Keratinocyte (primary cell): ENCODE measurements around the gene PCCA. TPM values are rescaled to one million over a fixed set of nuclear protein-coding genes. Genes with fewer than 3 reads are reported as not detected.

ENCODE experiments used
- DNase-seq: peaks from one replicate; pipeline ENCODE4 v3.0.0-alpha.2; 2011; ENCODE audit warnings: low read depth, missing footprints, low spot score
- FAIRE-seq: peaks from 2 replicates; lab custom pipeline; 2011; peaks lifted over from hg19 to GRCh38; lab: Jason Lieb, UNC
- H2AFZ ChIP-seq: 2 replicates; pipeline ENCODE4 v1.6.0; 2012; ENCODE audit warnings: low read length, control low read depth, inconsistent platforms; ENCODE audit not compliant: control insufficient read depth
- H3K27ac ChIP-seq: 2 replicates; pipeline ENCODE4 v1.5.1; 2011; ENCODE audit warnings: low read length; ENCODE audit not compliant: control insufficient read depth, insufficient read depth
- H3K27me3 ChIP-seq: 3 replicates; pipeline ENCODE4 v1.6.0; 2011; ENCODE audit warnings: low read length; ENCODE audit not compliant: control insufficient read depth, insufficient read depth; ENCODE audit errors: extremely low read depth
- H3K36me3 ChIP-seq, 2 experiments: 2 replicates in 1 of 2; 3 replicates in 1 of 2; pipeline ENCODE4 v1.5.1; 2011; ENCODE audit warnings: low read length in 2 of 2, mild to moderate bottlenecking in 1 of 2; ENCODE audit not compliant: control insufficient read depth in 2 of 2, insufficient read depth in 2 of 2; ENCODE audit errors: extremely low read depth in 1 of 2
- H3K4me1 ChIP-seq: 3 replicates; pipeline ENCODE4 v1.5.1; 2011; ENCODE audit warnings: low read length; ENCODE audit not compliant: control insufficient read depth, insufficient read depth; ENCODE audit errors: extremely low read depth
- H3K4me2 ChIP-seq: 3 replicates; pipeline ENCODE4 v1.6.0; 2011; ENCODE audit warnings: low read depth, low read length; ENCODE audit not compliant: control insufficient read depth, insufficient read depth; ENCODE audit errors: extremely low read depth
- H3K4me3 ChIP-seq, 3 experiments: fragments of 200-600 bp in 1 of 3; sonication (generic) in 1 of 3; 2 replicates in 2 of 3; 3 replicates in 1 of 3; pipeline ENCODE4 v1.5.1; 2011 to 2016; ENCODE audit warnings: low read length in 3 of 3, mild to moderate bottlenecking in 3 of 3, control low read depth in 2 of 3, inconsistent platforms in 1 of 3, low read depth in 1 of 3, mixed read lengths in 1 of 3, mixed run types in 1 of 3, moderate library complexity in 1 of 3; ENCODE audit not compliant: control insufficient read depth in 2 of 3, insufficient read depth in 2 of 3; ENCODE audit errors: extremely low read depth in 1 of 3
- H3K79me2 ChIP-seq: 2 replicates; pipeline ENCODE4 v1.6.0; 2012; ENCODE audit warnings: low read length; ENCODE audit not compliant: control insufficient read depth, insufficient read depth
- H3K9ac ChIP-seq: 3 replicates; pipeline ENCODE4 v1.6.0; 2011; ENCODE audit warnings: low read length; ENCODE audit not compliant: control insufficient read depth, insufficient read depth; ENCODE audit errors: extremely low read depth
- H3K9me1 ChIP-seq: 3 replicates; pipeline ENCODE4 v1.6.0; 2011; ENCODE audit warnings: low read length; ENCODE audit not compliant: control insufficient read depth, insufficient read depth; ENCODE audit errors: extremely low read depth
- H3K9me3 ChIP-seq: 2 replicates; pipeline ENCODE4 v1.5.1; 2012; ENCODE audit warnings: low read depth, low read length; ENCODE audit not compliant: control insufficient read depth
- H4K20me1 ChIP-seq: 3 replicates; pipeline ENCODE4 v1.6.0; 2011; ENCODE audit warnings: low read length; ENCODE audit not compliant: control insufficient read depth, insufficient read depth; ENCODE audit errors: extremely low read depth
- CTCF ChIP-seq, 3 experiments: IDR thresholded peaks in 1 of 3; conservative IDR thresholded peaks in 1 of 3; optimal IDR thresholded peaks in 1 of 3; 2 replicates in 2 of 3; 3 replicates in 1 of 3; pipeline versions ENCODE3 to v1.5.1; 2011; ENCODE audit warnings: low read length in 3 of 3, mild to moderate bottlenecking in 3 of 3, moderate library complexity in 2 of 3, control low read depth in 1 of 3, inconsistent platforms in 1 of 3; ENCODE audit not compliant: insufficient read depth in 2 of 3; ENCODE audit errors: extremely low read depth in 1 of 3
- EZH2 ChIP-seq: IDR thresholded peaks from one replicate; pipeline ENCODE4 v1.6.1; 2012; ENCODE audit warnings: inconsistent platforms, mild to moderate bottlenecking, low read length, moderate library complexity
- dilution Hi-C: fragments of 300-500 bp; cut with MboI; formaldehyde crosslinking; loops from one replicate; pipeline ENCODE4 v1.7.0; 2020; ENCODE audit warnings: low sequenced_read_pairs; ENCODE audit not compliant: extremely low pct_ligation_motif_present
- polyA plus RNA-seq, 5 experiments: library from polyadenylated mRNA; depleted of rRNA in 3 of 5; stranded (reverse) in 3 of 5; stranded (forward) in 1 of 5; unstranded in 1 of 5; fragments of >200 nt; gene quantifications; 1 replicate in 1 of 5; 2 replicates in 3 of 5; 3 replicates in 1 of 5; pipeline versions ENCODE4 v1.2.1 to v1.2.3, GENCODE V29; 2011 to 2012; ENCODE audit warnings: missing spikeins in 2 of 5, low read depth in 1 of 5, low replicate concordance in 1 of 5

The PCCA gene
- polyA plus RNA-seq, 1 donor (not counting 4 experiments of a cell fraction or from before 2014, with no cell fraction given): 8.1 TPM

- DNase-seq (no peak), FAIRE-seq (no peak)
- dilution Hi-C loops: no loop called here
- H3K36me3 ChIP-seq: no peaks in the 10 kb centered on the region
- no peaks in the 10 kb centered on the region for H3K79me2 ChIP-seq
- H3K27ac ChIP-seq: no peak overlapping the region
- H3K4me1 ChIP-seq: no peaks in the 10 kb centered on the region
- H3K4me3 ChIP-seq: no peak overlapping the region
- no peaks in the 10 kb centered on the region for H4K20me1 ChIP-seq
- H3K4me2 ChIP-seq: no peak overlapping the region
- H3K9me3 ChIP-seq: no peaks in the 10 kb centered on the region
- no peak overlapping the region for H3K9ac ChIP-seq
- H2AFZ ChIP-seq: no peak overlapping the region
- no peak for TF ChIP-seq EZH2
- TF ChIP-seq CTCF (optimal IDR thresholded peaks at IDR 0.05 in 1 of 3, IDR thresholded peaks at IDR 0.05 in 1 of 3, conservative IDR thresholded peaks at IDR 0.05 in 1 of 3; ENCODE audit: extremely low read depth in 1 of 3, insufficient read depth in 2 of 3, low read length in 3 of 3): no peak
- no peaks in the 10 kb centered on the region for H3K27me3 ChIP-seq
- H3K9me1 ChIP-seq: no peaks in the 10 kb centered on the region
Observed at GRCh38 chr13:100300243-100300642, 211.3 kb downstream of the PCCA start.

- Histone ChIP-seq H3K4me1 (no peaks in the 10 kb centered on the region), H3K27ac (no peak overlapping the region), H3K9me1 (no peaks in the 10 kb centered on the region), H3K9ac (no peak overlapping the region), H3K27me3 (no peaks in the 10 kb centered on the region), H3K4me3 (no peak overlapping the region), H3K79me2 (no peaks in the 10 kb centered on the region), H3K9me3 (no peaks in the 10 kb centered on the region), H3K36me3 (no peaks in the 10 kb centered on the region), H4K20me1 (no peaks in the 10 kb centered on the region), H2AFZ (no peak overlapping the region), H3K4me2 (no peak overlapping the region)
- no peak for DNase-seq
- no peak for FAIRE-seq
- dilution Hi-C loops: no loop called here
- TF ChIP-seq EZH2: no peak
- TF ChIP-seq CTCF (optimal IDR thresholded peaks at IDR 0.05 in 1 of 3, IDR thresholded peaks at IDR 0.05 in 1 of 3, conservative IDR thresholded peaks at IDR 0.05 in 1 of 3; ENCODE audit: extremely low read depth in 1 of 3, insufficient read depth in 2 of 3, low read length in 3 of 3): no peak
Observed at GRCh38 chr13:100300708-100301107, 211.8 kb downstream of the PCCA start.
